Neutrophil (primary cell): ENCODE measurements around the gene ABCA1.

Experiments
- H3K27ac ChIP-seq: fragments of 200-600 bp; sonication (generic); 2 replicates; pipeline ENCODE4 v1.5.1; 2016; ENCODE audit warnings: mild to moderate bottlenecking, moderate library complexity
- H3K27me3 ChIP-seq: fragments of 200-600 bp; sonication (generic); 2 replicates; pipeline ENCODE4 v1.6.0; 2016; ENCODE audit warnings: mild to moderate bottlenecking
- H3K36me3 ChIP-seq: fragments of 200-600 bp; sonication (generic); 2 replicates; pipeline ENCODE4 v1.5.1; 2017
- H3K4me1 ChIP-seq, 2 experiments: fragments of 200-600 bp in 1 of 2; sonication (generic) in 1 of 2; 1 replicate in 1 of 2; 2 replicates in 1 of 2; pipeline versions ENCODE4 v1.5.1 to v1.6.1; 2013 to 2016; ENCODE audit warnings: low read depth in 1 of 2, low read length in 1 of 2, mild to moderate bottlenecking in 1 of 2, moderate library complexity in 1 of 2; ENCODE audit not compliant: control insufficient read depth in 1 of 2, insufficient read depth in 1 of 2
- H3K4me3 ChIP-seq, 2 experiments: fragments of 200-600 bp in 1 of 2; sonication (generic) in 1 of 2; 1 replicate in 1 of 2; 2 replicates in 1 of 2; pipeline ENCODE4 v1.5.1; 2013 to 2016; ENCODE audit warnings: low read depth in 1 of 2, low read length in 1 of 2, mild to moderate bottlenecking in 1 of 2, moderate library complexity in 1 of 2
- H3K9me3 ChIP-seq: fragments of 200-600 bp; sonication (generic); 2 replicates; pipeline ENCODE4 v1.5.1; 2016
- TF ChIP-seq, protein P1 (sequence below): fragments of 200-600 bp; sonication (generic); IDR thresholded peaks from 2 replicates; pipeline ENCODE4 v1.5.1; 2016; ENCODE audit warnings: antibody characterized with exemption

The ABCA1 gene

DNA sequence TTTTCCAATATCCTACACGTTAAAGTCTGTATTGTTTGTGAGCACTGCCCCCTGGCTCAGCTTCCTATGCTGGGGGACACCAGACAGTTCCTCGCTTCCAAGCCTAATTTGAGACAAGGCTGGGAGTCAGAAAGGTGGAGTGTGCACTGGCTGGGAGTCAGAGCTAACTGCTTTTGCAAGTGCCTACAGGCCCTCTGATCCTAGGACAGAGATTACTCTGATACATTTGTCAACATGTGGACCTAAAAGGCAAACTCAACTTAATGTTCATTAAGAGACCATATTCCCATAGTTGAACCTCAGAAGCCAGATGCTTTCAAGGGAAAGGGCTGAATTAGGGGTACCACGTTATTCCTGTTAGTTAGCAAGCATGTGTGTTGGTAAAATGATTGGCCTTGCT lies 83.2 kb downstream of the ABCA1 start:
- Histone ChIP-seq H3K27me3 (no peaks in the 10 kb centered on the region), H3K36me3 (peaks cover 56% of the 10 kb centered on the region)

DNA sequence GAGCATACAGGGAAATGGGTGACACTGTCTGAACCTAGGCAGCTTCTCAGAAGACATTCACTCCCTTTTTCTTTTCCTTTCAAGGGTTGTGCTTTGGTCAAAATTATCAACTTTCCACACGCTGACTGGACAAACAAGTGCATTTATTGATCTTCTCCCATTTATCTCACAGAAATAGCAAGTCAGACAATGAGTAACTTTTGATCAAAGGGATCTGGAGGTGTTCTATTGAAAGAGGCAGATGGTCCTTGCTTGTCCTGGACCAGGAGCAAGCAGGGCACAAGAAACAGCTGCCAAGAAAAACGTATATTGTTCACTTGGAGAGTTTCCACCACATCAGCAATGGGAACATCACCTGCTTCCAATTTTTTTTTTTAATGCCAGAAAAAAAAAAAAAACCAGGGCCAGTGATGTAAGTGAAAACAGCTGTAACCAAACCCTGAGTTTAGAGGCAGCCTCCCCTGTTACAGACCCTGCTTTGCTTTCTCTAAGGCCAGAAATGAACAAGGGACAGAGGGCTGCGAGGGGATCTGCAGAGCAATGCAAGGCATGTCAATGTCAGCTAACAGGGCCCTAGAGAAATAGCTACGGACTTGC lies 84.2 kb downstream of the ABCA1 start:
- TF ChIP-seq, protein P1, sequence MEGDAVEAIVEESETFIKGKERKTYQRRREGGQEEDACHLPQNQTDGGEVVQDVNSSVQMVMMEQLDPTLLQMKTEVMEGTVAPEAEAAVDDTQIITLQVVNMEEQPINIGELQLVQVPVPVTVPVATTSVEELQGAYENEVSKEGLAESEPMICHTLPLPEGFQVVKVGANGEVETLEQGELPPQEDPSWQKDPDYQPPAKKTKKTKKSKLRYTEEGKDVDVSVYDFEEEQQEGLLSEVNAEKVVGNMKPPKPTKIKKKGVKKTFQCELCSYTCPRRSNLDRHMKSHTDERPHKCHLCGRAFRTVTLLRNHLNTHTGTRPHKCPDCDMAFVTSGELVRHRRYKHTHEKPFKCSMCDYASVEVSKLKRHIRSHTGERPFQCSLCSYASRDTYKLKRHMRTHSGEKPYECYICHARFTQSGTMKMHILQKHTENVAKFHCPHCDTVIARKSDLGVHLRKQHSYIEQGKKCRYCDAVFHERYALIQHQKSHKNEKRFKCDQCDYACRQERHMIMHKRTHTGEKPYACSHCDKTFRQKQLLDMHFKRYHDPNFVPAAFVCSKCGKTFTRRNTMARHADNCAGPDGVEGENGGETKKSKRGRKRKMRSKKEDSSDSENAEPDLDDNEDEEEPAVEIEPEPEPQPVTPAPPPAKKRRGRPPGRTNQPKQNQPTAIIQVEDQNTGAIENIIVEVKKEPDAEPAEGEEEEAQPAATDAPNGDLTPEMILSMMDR, result no peak
- H3K27me3 ChIP-seq, result no peaks in the 10 kb centered on the region
- H3K9me3 ChIP-seq, result no peaks in the 10 kb centered on the region
- no peak overlapping the region for H3K27ac ChIP-seq
- no peak overlapping the region for H3K4me3 ChIP-seq
- peaks cover 58% of the 10 kb centered on the region for H3K36me3 ChIP-seq
- H3K4me1 ChIP-seq, result no peaks in the 10 kb centered on the region

More for the DNA sequence above, 83.2 kb downstream of the ABCA1 start:
- TF ChIP-seq, protein P1, result no peak
- Histone ChIP-seq H3K9me3 (no peaks in the 10 kb centered on the region), H3K27ac (no peak overlapping the region), H3K4me1 (no peaks in the 10 kb centered on the region), H3K4me3 (no peak overlapping the region)

DNA sequence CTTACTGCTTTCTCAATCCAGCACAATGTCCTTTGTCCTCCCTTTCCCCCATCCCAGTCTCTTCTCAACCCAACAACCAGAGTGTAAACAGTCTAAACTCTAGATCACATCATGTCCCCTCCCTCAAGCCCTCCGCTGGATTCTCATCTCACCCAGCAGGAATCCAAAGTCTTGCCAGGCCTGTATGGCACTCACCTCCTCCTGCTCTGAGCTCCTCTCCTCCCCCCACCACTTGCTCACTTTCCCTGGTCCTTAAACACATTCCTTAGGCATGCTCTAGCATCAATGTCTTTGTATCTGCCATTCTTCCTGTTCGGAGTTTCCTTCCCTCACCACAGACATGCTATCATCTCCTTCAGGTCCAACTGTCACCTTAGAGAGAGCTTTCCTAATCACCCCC lies 85.3 kb downstream of the ABCA1 start:
- TF ChIP-seq, protein P1, result no peak
- Histone ChIP-seq H3K4me1 (no peaks in the 10 kb centered on the region), H3K9me3 (no peaks in the 10 kb centered on the region), H3K27ac (no peak overlapping the region), H3K4me3 (no peak overlapping the region), H3K36me3 (peaks cover 60% of the 10 kb centered on the region), H3K27me3 (no peaks in the 10 kb centered on the region)

DNA sequence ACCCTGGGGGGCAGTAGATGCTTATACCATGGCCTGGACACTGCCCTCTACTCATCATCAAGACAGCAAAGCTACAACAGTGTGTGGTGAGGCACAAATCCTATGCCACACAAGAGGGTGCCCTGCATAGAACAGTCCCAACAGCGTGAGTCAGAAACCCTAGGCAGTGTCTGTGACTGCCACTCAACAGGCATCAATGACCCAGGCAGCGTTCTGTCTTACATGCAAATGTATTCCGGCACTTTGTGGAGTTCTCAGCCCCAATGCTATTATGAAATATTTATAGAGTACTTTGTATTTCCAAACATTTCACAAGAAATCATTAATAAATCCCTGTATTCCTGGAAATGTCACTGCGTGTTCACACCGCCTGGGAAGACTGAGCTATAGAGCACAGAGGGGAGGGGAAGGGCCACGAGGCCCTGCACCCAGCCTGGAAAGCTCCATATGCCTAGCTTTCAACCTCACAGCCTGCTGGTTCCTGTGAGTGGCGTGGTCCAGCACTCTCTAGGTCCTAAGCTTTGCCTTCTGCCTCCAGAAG lies 86.3 kb downstream of the ABCA1 start:
- H3K27me3 ChIP-seq, result no peaks in the 10 kb centered on the region
- no peaks in the 10 kb centered on the region for H3K9me3 ChIP-seq
- no peak overlapping the region for H3K4me3 ChIP-seq
- H3K4me1 ChIP-seq, result no peaks in the 10 kb centered on the region
- H3K36me3 ChIP-seq, result peaks cover 71% of the 10 kb centered on the region
- TF ChIP-seq, protein P1, result no peak
- no peak overlapping the region for H3K27ac ChIP-seq

DNA sequence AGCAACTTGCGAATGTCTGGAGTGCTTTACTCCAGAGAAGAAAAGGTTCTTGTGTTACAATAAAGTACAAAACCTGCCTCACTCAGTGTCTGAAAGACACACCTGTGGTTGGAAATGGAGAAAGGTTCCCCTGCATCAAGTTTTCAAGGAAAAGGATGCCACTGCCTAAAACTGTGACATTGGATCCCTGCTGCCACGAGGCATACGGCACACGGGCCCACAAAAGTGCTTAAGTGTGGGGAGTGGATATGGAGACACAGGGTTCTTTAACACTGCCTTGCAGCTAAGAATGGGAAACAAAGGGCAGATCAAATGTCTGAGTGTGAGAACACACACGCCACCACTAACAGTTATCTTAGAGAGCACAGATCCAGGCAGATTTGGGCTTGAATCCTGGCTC lies 89.0 kb downstream of the ABCA1 start:
- Histone ChIP-seq H3K4me1 (no peaks in the 10 kb centered on the region), H3K27ac (no peak overlapping the region), H3K9me3 (no peaks in the 10 kb centered on the region), H3K27me3 (no peaks in the 10 kb centered on the region), H3K4me3 (no peak overlapping the region), H3K36me3 (peaks cover 84% of the 10 kb centered on the region)
- TF ChIP-seq, protein P1, result no peak
